Activated B cell treated with CpG ODN at 0.5 μM for 24 hours (primary cell): ENCODE measurements around the gene PI4K2A. TPM values are rescaled to one million over a fixed set of nuclear protein-coding genes. Genes with fewer than 3 reads are reported as not detected.

Experiments
- ATAC-seq: fragments of 200-7000 bp; cut with Tn5 transposase; one replicate; pipeline ENCODE4 v1.10.0; 2021; ENCODE audit warnings: low read depth, mild to moderate bottlenecking, moderate library complexity
- CTCF ChIA-PET: fragments of 350-600 bp; sonication (Branson Sonifier 250); formaldehyde crosslinking; loops from one replicate; lab custom pipeline; 2021; ENCODE audit warnings: antibody characterized with exemption; lab: Charles Lee
- POLR2A ChIA-PET: fragments of 350-600 bp; sonication (Branson Sonifier 250); formaldehyde crosslinking; loops from one replicate; lab custom pipeline; 2021; ENCODE audit warnings: antibody characterized with exemption; lab: Charles Lee
- DNase-seq: peaks from one replicate; pipeline ENCODE4 v3.0.0; 2022
- H3K27ac Mint-ChIP-seq: one replicate; pipeline ENCODE4 v1.8.0; 2020; ENCODE audit warnings: mixed read lengths
- H3K27me3 Mint-ChIP-seq: one replicate; pipeline ENCODE4 v1.8.0; 2021; ENCODE audit warnings: mixed read lengths
- H3K36me3 Mint-ChIP-seq: one replicate; pipeline ENCODE4 v1.8.0; 2021; ENCODE audit warnings: low read depth, mixed read lengths
- H3K4me1 Mint-ChIP-seq: one replicate; pipeline ENCODE4 v1.8.0; 2021; ENCODE audit warnings: mixed read lengths
- H3K4me3 Mint-ChIP-seq: one replicate; pipeline ENCODE4 v1.8.0; 2020; ENCODE audit warnings: mild to moderate bottlenecking, mixed read lengths
- H3K9me3 Mint-ChIP-seq: one replicate; pipeline ENCODE4 v1.8.0; 2020; ENCODE audit warnings: mixed read lengths
- CTCF ChIP-seq: fragments of 200-600 bp; IDR thresholded peaks from one replicate; pipeline ENCODE4 v1.8.0; 2022; ENCODE audit warnings: antibody characterized with exemption, mild to moderate bottlenecking
- intact Hi-C: fragments of 100-400 bp; cut with micrococcal nuclease; formaldehyde crosslinking; loops from one replicate; pipeline ENCODE4 v1.15.1; 2024
- total RNA-seq: library from RNA; stranded (reverse); gene quantifications from 2 replicates; pipeline ENCODE4 v1.2.3, GENCODE V29; 2022

The PI4K2A gene
- total RNA-seq, 1 donor from 2014 or later, result 15.0 TPM

GRCh38 chr10:97673736-97674525 is 33.5 kb downstream of the PI4K2A start:
- intact Hi-C loops, result no loop called here
- Mint-ChIP-seq H3K4me3 (no peak overlapping the region), H3K27ac (no peak overlapping the region), H3K27me3 (no peaks in the 10 kb centered on the region), H3K9me3 (no peaks in the 10 kb centered on the region), H3K36me3 (peaks cover 49% of the 10 kb centered on the region), H3K4me1 (peaks cover 13% of the 10 kb centered on the region)
- DNase-seq (no peak), ATAC-seq (no peak)
- TF ChIP-seq CTCF, result no peak
- POLR2A ChIA-PET, result no interaction called here
- CTCF ChIA-PET, result interaction anchor here (0.9 to 8.1 kb wide), 2 partner anchors 13 to 58 kb away, joined by 3 to 86 read pairs; partner anchors contain the start of gene AVPI1

GRCh38 chr10:97675222-97675621 is 34.8 kb downstream of the PI4K2A start:
- Mint-ChIP-seq H3K27me3 (no peaks in the 10 kb centered on the region), H3K4me1 (peaks cover 13% of the 10 kb centered on the region), H3K9me3 (no peaks in the 10 kb centered on the region), H3K36me3 (peaks cover 43% of the 10 kb centered on the region), H3K4me3 (no peak overlapping the region), H3K27ac (no peak overlapping the region)
- DNase-seq (no peak), ATAC-seq (no peak)
- ChIA-PET CTCF (interaction anchor here (0.8 to 8.1 kb wide), 5 partner anchors 9 to 61 kb away, joined by 3 to 86 read pairs (median 10); partner anchors contain the start of gene ZFYVE27), POLR2A (no interaction called here)
- intact Hi-C loops, result no loop called here
- no peak for TF ChIP-seq CTCF

- Mint-ChIP-seq H3K27me3 (no peaks in the 10 kb centered on the region), H3K4me1 (peaks cover 13% of the 10 kb centered on the region), H3K4me3 (no peak overlapping the region), H3K36me3 (peaks cover 30% of the 10 kb centered on the region), H3K9me3 (no peaks in the 10 kb centered on the region), H3K27ac (peak overlapping the region; percentile 50)
- CTCF ChIA-PET, result interaction anchor here (0.8 to 8.1 kb wide), 12 partner anchors 10 to 364 kb away, joined by 3 to 86 read pairs (median 6); partner anchors contain the start of genes ANKRD2, AVPI1 and ZFYVE27
- peak; percentile 89 for ATAC-seq
- intact Hi-C loops, result loop anchor here (1.0 to 2.0 kb wide), 6 partner anchors 10 to 192 kb away; partner anchors contain the start of genes ANKRD2, AVPI1 and ZFYVE27
- POLR2A ChIA-PET, result interaction anchor here (1.0 kb wide), 2 partner anchors 10 to 60 kb away, joined by 3 read pairs; partner anchors contain the start of gene ZFYVE27
- peak; percentile 83 for TF ChIP-seq CTCF
- no peak for DNase-seq
Measured at GRCh38 chr10:97676770-97677581, 36.5 kb downstream of the PI4K2A start.

GRCh38 chr10:97679594-97679993 is 39.1 kb downstream of the PI4K2A start:
- ChIA-PET CTCF (interaction anchor here (0.7 to 8.1 kb wide), 2 partner anchors 47 to 52 kb away, joined by 3 to 86 read pairs; no protein-coding TSS in a partner anchor), POLR2A (interaction anchor here (0.6 kb wide), 3 partner anchors 12 to 365 kb away, joined by 3 to 6 read pairs (median 3); no protein-coding TSS in a partner anchor)
- intact Hi-C loops, result no loop called here
- H3K27me3 Mint-ChIP-seq, result no peaks in the 10 kb centered on the region
- DNase-seq (no peak), ATAC-seq (no peak)
- H3K9me3 Mint-ChIP-seq, result no peaks in the 10 kb centered on the region
- H3K4me3 Mint-ChIP-seq, result no peak overlapping the region
- no peak for TF ChIP-seq CTCF
- no peak overlapping the region for H3K27ac Mint-ChIP-seq
- H3K36me3 Mint-ChIP-seq, result peaks cover 11% of the 10 kb centered on the region
- peaks cover 13% of the 10 kb centered on the region for H3K4me1 Mint-ChIP-seq
